Rectal smooth muscle tissue (tissue), 1 donor: Measurements from ENCODE around the gene SERPINE2.

Experiments used
- H3K27ac ChIP-seq: one replicate; pipeline ENCODE4 v1.7.0; 2013; ENCODE audit warnings: low read depth, low read length, inconsistent platforms
- H3K27me3 ChIP-seq: one replicate; pipeline ENCODE4 v1.7.0; 2013; ENCODE audit warnings: low read length; ENCODE audit not compliant: control insufficient read depth, insufficient read depth
- H3K36me3 ChIP-seq: one replicate; pipeline ENCODE4 v1.7.0; 2013; ENCODE audit warnings: low read length; ENCODE audit not compliant: control insufficient read depth, insufficient read depth
- H3K4me1 ChIP-seq: one replicate; pipeline ENCODE4 v1.7.0; 2013; ENCODE audit warnings: low read length; ENCODE audit not compliant: control insufficient read depth, insufficient read depth
- H3K4me3 ChIP-seq: one replicate; pipeline ENCODE4 v1.7.0; 2013; ENCODE audit warnings: low read length
- H3K9ac ChIP-seq: one replicate; pipeline ENCODE4 v1.7.0; 2013; ENCODE audit warnings: low read length

The SERPINE2 gene

DNA sequence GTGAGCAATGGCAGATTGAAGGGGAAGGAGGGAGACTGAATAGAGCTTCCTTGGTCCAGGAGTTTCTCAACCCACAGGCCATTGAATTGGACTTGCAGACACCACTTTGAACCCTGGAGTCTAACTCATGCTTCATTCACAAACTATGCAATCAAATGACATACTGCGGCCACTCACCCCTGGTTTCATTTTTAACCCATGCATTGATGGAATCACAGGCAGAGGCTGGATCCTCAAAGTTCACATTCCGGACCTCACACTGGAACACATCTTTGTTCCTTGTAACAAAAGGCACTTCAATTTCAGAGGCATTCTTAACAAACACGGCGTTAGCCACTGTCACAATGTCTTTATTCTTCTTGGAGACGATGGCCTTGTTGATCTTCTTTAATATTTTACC, 41.1 kb downstream of the SERPINE2 start:
- Histone ChIP-seq H3K9ac (no peak overlapping the region), H3K27ac (no peak overlapping the region), H3K4me1 (no peaks in the 10 kb centered on the region), H3K4me3 (no peak overlapping the region), H3K36me3 (no peaks in the 10 kb centered on the region), H3K27me3 (no peaks in the 10 kb centered on the region)

DNA sequence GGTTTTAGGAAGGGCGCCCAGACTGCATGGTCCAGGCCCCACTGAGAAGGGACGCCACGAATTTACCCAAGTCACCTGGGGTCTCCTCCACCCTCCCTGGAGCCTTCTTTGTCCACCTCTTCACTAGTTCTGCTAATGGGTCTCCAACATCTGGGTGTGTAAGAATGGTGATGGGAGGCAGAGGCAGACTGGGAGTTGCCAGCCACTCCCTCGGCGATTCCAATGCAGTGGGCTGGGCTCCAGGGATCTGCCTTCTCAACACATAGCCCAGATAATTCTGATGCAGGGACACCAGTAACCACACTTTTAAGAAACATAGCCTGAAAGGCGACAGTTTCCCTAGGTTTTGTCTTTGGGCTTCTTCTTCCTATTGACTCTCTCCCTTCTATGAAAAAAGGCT, 42.7 kb downstream of the SERPINE2 start:
- no peak overlapping the region for H3K9ac ChIP-seq
- H3K27me3 ChIP-seq = no peaks in the 10 kb centered on the region
- H3K4me1 ChIP-seq = no peaks in the 10 kb centered on the region
- no peak overlapping the region for H3K4me3 ChIP-seq
- H3K27ac ChIP-seq = no peak overlapping the region
- no peaks in the 10 kb centered on the region for H3K36me3 ChIP-seq

DNA sequence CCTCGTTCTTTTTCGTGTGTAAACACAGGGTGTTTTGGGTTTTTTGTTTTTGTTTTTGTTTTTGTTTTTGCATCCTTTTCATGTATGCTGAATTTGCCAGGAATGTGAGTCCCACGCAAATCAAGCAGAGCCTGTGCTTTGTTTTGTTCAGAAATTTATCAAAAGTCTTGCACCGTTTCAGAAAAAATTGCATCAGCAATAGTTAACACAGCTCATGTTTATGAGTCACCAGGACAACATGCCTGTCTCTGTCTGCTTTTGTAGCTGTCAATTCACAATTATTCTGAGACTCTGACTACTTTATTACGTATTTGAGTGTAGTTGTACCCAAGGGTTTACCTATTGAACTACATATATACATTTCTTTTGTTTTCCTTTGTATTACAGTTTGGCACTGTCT, 43.5 kb downstream of the SERPINE2 start:
- H3K36me3 ChIP-seq = no peaks in the 10 kb centered on the region
- H3K27me3 ChIP-seq = no peaks in the 10 kb centered on the region
- no peak overlapping the region for H3K4me3 ChIP-seq
- no peaks in the 10 kb centered on the region for H3K4me1 ChIP-seq
- no peak overlapping the region for H3K9ac ChIP-seq
- H3K27ac ChIP-seq = no peak overlapping the region

DNA sequence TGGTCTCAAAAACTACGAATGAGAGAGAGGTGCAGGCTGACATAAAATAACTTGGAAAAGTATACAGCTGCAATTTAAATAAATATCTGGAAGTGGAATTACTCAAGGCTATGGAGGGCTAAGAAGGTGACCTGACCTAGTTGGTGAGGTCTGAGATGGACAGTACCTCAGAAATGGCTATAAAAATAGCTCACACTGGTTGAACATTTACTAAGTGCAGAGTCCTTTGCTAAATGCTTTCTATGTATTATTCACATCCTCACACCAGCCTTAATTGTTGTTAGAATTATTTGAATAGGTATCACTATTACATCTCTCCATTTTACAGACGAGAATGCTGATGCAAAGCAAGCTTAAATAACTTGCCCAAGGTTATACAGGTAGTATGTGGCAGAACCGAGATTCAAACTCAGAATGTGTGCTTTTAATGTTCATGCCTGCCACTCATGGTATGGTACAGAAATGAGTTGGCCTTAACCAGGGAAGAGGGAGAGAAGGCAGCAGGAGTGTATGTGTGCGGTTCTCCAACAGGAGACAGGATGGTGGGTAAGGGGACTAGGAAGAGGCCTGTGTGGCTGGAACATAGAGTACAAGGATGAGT, 44.4 kb downstream of the SERPINE2 start:
- H3K27ac ChIP-seq = no peak overlapping the region

DNA sequence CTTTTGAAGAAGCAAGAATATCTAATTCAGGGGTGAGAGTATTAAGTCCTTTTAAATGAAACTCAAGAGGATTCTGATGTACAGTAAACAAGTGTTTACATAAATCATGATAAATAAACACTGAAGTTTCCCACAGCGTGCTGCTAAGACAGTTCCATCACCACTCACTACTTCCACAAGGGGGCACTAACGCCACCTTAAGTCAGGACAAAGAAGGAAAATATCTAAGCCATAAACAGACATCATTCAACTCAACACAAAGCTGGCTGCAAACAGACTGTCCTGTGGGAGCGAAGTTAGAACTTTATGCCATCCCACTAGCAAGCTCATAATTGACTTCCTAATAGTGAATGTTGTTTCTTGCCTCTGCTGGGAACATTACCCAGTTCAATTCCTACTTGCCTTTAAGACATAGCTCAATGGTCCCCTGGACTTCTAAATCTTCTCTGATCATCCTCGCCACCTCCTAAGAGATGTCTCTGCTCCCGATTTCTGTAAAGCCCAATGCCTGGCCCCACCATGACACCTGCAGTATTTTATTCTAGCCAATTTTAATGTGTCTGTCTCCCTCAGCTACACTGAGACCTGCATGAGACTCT, 45.4 kb downstream of the SERPINE2 start:
- Histone ChIP-seq H3K27ac (no peak overlapping the region), H3K27me3 (no peaks in the 10 kb centered on the region), H3K9ac (no peak overlapping the region), H3K36me3 (no peaks in the 10 kb centered on the region), H3K4me3 (no peak overlapping the region), H3K4me1 (no peaks in the 10 kb centered on the region)

More for the DNA sequence above, 44.4 kb downstream of the SERPINE2 start:
- no peak overlapping the region for H3K9ac ChIP-seq
- no peaks in the 10 kb centered on the region for H3K27me3 ChIP-seq
- no peak overlapping the region for H3K4me3 ChIP-seq
- no peaks in the 10 kb centered on the region for H3K36me3 ChIP-seq
- H3K4me1 ChIP-seq = no peaks in the 10 kb centered on the region

DNA sequence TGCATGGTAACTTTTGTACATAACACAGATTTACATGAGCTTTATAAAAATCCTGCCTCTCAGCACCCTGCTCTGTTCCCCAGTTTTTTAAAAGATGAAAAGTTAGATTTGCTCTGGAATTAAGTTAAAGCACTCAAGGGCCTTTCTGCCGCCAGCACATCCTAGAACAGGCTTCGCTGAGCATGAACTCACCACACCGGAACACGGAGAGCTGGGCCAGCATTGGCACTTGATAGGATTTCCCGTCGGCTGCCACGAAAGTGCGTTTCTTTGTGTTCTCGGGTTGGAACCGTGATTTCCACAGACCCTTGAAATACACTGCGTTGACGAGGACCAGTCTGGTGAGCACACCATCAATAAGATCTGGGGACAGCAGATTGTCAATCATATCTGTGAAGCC, 47.5 kb downstream of the SERPINE2 start:
- Histone ChIP-seq H3K4me3 (no peak overlapping the region), H3K36me3 (no peaks in the 10 kb centered on the region), H3K9ac (no peak overlapping the region), H3K4me1 (no peaks in the 10 kb centered on the region), H3K27me3 (no peaks in the 10 kb centered on the region), H3K27ac (no peak overlapping the region)

DNA sequence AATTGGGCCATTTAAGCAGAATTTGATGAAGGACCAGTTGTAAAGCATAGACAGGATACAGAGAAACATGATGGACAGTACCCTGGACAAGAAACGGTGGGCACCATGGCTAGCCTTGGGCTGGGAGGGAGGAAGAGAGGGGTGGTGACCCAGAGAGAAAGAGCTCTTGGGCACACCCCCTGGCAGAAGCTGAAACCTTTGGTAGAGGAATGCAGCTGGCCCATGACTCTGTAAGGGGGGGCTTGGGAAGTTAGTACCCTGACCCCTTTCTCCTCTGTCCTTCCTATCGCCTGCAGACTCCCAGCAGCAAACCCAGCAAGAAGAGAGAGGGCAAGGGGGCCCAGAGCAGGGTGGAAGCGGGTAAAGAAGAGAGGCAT, 49.2 kb downstream of the SERPINE2 start:
- H3K27me3 ChIP-seq = peaks cover 3% of the 10 kb centered on the region
- H3K9ac ChIP-seq = no peak overlapping the region
- no peak overlapping the region for H3K27ac ChIP-seq
- no peaks in the 10 kb centered on the region for H3K4me1 ChIP-seq
- H3K4me3 ChIP-seq = no peak overlapping the region
- H3K36me3 ChIP-seq = no peaks in the 10 kb centered on the region

DNA sequence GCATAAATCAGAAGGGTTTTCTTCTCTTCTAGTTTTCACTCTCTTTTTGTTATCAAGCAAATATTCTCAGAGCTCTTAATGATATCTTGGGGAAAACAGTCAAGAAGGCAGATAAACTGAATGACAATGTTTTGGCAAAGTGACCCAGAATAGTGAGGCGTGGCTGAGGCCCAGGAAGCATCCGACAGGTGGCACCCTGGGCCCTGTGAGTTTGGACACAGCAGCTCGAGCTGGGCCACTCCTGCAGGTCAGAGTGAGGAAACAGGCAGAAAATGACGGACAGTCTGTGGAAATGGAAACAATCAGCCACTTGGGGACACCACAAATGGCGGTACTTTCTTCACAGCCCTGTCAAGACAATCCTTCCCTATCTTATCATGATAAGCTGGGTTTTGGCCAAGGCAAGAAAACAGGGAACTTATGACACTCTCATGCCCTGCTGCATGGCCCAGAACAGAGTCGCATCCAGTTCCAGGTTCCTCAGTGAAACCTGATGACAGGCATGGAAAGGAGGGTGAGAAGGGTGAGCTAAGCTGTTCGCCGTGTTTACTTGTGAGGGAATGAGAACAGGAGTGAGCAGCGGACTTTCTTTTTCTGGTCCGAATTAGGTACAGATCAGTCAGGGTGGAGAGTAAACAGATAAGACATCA, 49.8 kb downstream of the SERPINE2 start:
- Histone ChIP-seq H3K36me3 (no peaks in the 10 kb centered on the region), H3K27ac (no peak overlapping the region), H3K4me1 (no peaks in the 10 kb centered on the region), H3K4me3 (no peak overlapping the region), H3K27me3 (peaks cover 3% of the 10 kb centered on the region), H3K9ac (no peak overlapping the region)

DNA sequence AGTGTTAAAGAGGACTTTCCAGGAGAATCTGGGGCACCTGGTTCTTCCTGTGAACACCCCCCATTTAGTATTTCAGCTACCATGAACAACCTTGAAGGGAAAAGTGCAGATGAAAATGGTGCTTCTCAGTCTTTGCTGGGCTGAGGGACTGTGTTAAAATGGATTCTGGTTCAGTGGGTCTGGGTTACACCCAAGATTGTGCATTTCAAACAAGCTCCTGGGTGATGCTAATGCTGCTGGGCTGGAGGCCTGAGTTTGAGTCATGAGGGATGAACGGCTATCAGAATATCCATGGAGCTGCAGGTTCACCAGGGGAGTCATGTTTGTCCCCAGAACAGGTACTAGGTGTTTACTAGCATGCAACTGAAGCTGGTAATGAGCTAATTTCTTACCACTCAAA, 57.8 kb downstream of the SERPINE2 start:
- peaks cover 3% of the 10 kb centered on the region for H3K27me3 ChIP-seq
- no peak overlapping the region for H3K9ac ChIP-seq
- H3K4me3 ChIP-seq = no peak overlapping the region
- no peak overlapping the region for H3K27ac ChIP-seq
- no peaks in the 10 kb centered on the region for H3K4me1 ChIP-seq
- H3K36me3 ChIP-seq = no peaks in the 10 kb centered on the region

DNA sequence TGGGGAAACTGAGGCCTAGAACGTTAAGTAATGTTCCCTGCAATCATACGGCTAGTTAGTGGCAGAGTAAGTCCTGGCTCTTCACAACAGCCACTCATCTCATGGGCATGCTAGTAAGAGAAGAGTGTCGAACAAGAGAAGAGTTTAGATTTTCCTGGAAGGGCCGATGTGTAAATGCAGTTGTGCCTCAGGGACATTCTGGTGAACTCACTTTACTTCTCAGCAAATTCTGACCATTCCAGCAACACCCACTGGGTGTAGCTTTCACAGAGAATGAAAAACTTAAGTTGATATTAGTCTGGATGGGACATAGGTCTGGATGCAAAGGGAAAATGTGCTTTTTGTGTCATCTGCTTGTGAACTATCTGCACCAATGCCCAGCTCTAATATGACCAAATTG, 58.3 kb downstream of the SERPINE2 start:
- Histone ChIP-seq H3K4me3 (no peak overlapping the region), H3K9ac (no peak overlapping the region), H3K27me3 (peaks cover 3% of the 10 kb centered on the region), H3K27ac (no peak overlapping the region), H3K36me3 (no peaks in the 10 kb centered on the region), H3K4me1 (no peaks in the 10 kb centered on the region)

DNA sequence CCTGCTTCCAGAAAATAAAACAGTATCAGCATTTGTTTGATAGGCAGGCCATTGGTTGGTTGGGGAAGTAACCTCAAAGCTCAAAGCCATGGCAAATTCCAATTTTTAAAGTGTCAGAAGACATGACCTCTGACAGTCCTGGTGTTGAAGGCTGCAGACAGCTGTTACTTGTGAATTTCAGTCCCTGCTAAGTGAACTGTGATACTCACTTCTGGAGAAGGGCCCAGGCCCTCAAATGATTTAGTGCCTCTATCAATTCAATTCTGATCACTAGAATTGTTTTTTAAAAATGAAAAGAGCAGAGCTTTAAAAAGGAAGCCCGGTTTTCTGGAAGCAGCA, 58.7 kb downstream of the SERPINE2 start:
- H3K27me3 ChIP-seq = peaks cover 1% of the 10 kb centered on the region
- no peak overlapping the region for H3K9ac ChIP-seq
- no peak overlapping the region for H3K27ac ChIP-seq
- no peaks in the 10 kb centered on the region for H3K4me1 ChIP-seq
- no peak overlapping the region for H3K4me3 ChIP-seq
- no peaks in the 10 kb centered on the region for H3K36me3 ChIP-seq

DNA sequence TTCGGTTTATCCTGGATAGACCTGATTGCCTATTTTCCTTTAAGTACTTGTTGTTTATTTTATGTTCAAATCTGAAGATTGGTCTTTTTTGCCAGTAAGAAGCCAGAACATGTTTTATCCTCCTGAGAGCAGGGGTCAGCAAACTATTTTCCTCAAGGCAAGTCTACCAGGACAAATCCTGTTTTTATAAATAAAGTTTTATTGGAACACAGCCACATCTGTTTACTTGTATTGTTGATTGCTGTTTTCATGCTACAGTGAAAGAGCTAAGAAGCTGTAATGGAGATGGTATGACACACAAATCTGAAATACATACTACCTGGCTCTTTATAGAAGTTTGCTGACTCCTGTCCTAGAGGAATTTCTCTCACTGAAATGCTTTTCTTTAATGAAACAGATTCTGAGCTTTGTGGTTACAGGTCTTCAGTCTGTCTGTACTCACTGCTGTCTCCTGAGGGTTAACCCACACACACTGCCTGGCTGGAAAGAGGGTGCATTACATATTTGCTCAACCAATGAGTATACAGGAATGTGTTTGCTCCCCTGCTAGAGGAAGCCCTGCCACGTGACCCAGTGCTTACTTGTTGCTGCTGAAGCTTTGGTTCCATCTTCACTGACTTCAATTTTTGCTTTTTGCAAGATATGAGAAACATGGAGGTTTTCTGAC, 59.2 kb downstream of the SERPINE2 start:
- Histone ChIP-seq H3K4me1 (no peaks in the 10 kb centered on the region), H3K9ac (no peak overlapping the region), H3K36me3 (no peaks in the 10 kb centered on the region), H3K27me3 (no peaks in the 10 kb centered on the region), H3K4me3 (no peak overlapping the region), H3K27ac (no peak overlapping the region)

DNA sequence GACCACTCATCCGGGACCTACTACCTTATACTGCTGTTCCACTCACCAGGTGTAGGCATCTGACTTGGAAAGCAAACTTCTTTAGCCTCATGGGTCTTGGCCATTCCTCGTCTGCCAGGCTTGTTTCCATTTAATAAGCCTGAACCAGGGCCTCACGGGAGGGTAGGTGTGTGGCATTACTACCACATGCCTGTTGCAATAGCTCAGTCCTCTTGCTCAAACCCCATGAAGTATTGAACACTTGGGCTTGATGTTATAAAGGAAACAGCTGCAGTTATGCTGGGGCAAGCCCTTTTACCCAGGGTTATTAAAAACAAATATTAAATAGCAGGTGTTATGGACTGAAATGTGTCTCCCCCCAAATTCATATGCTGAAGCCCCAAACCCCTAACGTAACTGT, 60.6 kb downstream of the SERPINE2 start:
- Histone ChIP-seq H3K27me3 (no peaks in the 10 kb centered on the region), H3K4me3 (no peak overlapping the region), H3K9ac (no peak overlapping the region), H3K36me3 (no peaks in the 10 kb centered on the region), H3K27ac (no peak overlapping the region), H3K4me1 (no peaks in the 10 kb centered on the region)
